ENCODE results near the gene LSS. TPM values are rescaled to one million over a fixed set of nuclear protein-coding genes. Genes with fewer than 3 reads are reported as not detected.

LSS gene
- total and polyA plus RNA-seq, 7 donors, result 17.4 to 78.6 (median 51.7) TPM

DNA sequence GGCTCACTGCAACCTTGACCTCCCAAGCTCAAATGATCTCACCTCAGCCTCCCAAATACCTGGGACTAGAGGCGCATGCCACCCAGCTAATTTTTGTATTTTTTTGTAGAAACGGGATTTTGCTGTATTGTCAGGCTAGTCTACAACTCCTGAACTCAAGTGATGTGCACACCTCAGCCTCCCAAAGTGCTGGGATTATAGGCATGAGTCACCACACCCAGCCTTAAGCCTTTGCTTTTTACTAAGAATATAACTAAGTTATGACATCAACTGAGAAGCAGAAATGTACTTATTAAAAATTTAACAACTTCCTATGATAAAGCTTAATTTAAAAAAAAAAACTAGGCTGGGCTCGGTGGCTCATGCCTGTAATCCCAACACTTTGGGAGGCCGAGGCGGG lies 8.9 kb upstream of the LSS start:
- Histone ChIP-seq H3K9me3 (no peaks in the 10 kb centered on the region), H3K27me3 (no peaks in the 10 kb centered on the region), H3K27ac (no peak overlapping the region), H3K4me1 (peaks cover 0 to 10% (median 4%) of the 10 kb centered on the region in 4 donors), H3K4me3 (no peak overlapping the region), H3K36me3 (peaks cover 13 to 85% (median 62%) of the 10 kb centered on the region in 4 donors)
- intact Hi-C loops (cut with DNase I), result no loop called here
- DNase-seq, result no peak
- TF ChIP-seq POLR2AphosphoS5 (IDR thresholded peaks at IDR 0.05) (no peak), POLR2A (IDR thresholded peaks at IDR 0.05) (no peak), EP300 (IDR thresholded peaks at IDR 0.05) (no peak)
- TF ChIP-seq, protein P1, sequence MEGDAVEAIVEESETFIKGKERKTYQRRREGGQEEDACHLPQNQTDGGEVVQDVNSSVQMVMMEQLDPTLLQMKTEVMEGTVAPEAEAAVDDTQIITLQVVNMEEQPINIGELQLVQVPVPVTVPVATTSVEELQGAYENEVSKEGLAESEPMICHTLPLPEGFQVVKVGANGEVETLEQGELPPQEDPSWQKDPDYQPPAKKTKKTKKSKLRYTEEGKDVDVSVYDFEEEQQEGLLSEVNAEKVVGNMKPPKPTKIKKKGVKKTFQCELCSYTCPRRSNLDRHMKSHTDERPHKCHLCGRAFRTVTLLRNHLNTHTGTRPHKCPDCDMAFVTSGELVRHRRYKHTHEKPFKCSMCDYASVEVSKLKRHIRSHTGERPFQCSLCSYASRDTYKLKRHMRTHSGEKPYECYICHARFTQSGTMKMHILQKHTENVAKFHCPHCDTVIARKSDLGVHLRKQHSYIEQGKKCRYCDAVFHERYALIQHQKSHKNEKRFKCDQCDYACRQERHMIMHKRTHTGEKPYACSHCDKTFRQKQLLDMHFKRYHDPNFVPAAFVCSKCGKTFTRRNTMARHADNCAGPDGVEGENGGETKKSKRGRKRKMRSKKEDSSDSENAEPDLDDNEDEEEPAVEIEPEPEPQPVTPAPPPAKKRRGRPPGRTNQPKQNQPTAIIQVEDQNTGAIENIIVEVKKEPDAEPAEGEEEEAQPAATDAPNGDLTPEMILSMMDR (IDR thresholded peaks at IDR 0.05), result no peak
- WGBS, 2 donors, result 94 to 97% methylated on average over 5 of the region's 5 CpGs

DNA sequence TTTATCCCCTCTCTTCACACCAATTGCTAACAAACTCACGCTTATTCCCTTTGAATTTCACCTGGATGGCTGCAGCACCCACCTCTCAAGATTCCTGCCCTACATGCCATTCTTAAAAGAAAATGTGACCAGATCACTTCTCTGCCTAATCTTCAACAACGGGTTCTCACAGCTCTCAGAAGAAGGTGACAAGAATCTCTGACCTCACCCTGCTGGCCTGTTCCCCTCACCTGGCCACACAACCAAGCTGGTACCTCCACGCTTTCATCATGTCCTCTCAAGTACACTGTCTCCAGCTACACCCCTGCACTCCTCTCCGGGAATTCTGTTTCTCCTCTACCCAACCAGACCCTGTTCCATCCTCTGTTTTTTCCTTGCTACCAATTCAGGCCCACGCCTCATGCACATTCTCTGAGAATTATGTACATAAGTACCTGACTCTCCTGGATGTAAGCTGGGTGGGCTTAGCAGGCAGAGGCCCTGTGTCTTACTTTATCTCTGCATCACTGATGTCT lies 5.9 kb upstream of the LSS start:
- H3K27ac ChIP-seq, result no peak overlapping the region
- peaks cover 0 to 8% (median 5%) of the 10 kb centered on the region in 4 donors for H3K4me1 ChIP-seq
- 58 to 61% methylated on average over 5 of the region's 5 CpGs for WGBS, 2 donors
- H3K27me3 ChIP-seq, result no peaks in the 10 kb centered on the region
- intact Hi-C loops (cut with DNase I), result no loop called here
- TF ChIP-seq POLR2AphosphoS5 (IDR thresholded peaks at IDR 0.05) (no peak), POLR2A (IDR thresholded peaks at IDR 0.05) (no peak), EP300 (IDR thresholded peaks at IDR 0.05) (no peak)
- TF ChIP-seq, protein P1 (IDR thresholded peaks at IDR 0.05), result no peak
- peaks cover 13 to 56% (median 43%) of the 10 kb centered on the region in 4 donors for H3K36me3 ChIP-seq
- DNase-seq, result no peak
- no peaks in the 10 kb centered on the region for H3K9me3 ChIP-seq
- H3K4me3 ChIP-seq, result no peak overlapping the region

DNA sequence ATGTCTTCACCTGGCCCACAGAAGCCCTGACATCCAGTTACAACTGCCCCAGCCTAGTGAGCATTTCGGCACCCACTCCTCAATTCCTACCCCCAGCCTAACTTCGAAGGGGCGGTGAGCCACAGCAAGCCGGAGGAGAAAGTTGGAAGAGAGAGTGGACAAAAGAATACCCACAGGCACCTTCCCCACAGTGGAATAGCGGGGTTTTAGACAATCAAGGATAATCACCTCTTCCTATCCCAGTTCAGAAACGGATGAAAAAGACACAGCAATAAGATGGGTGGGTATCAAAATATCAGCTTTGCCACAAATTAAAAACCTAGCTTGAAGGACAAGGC lies 1.3 kb upstream of the LSS start:
- TF ChIP-seq POLR2A (IDR thresholded peaks at IDR 0.05), result no peak
- TF ChIP-seq, protein P1 (IDR thresholded peaks at IDR 0.05), result no peak
- TF ChIP-seq POLR2AphosphoS5 (IDR thresholded peaks at IDR 0.05), result no peak
- TF ChIP-seq EP300 (IDR thresholded peaks at IDR 0.05), result no peak
- peaks cover 0 to 41% (median 31%) of the 10 kb centered on the region in 4 donors for H3K4me1 ChIP-seq
- WGBS, 2 donors, result 88 to 90% methylated on average over 6 of the region's 6 CpGs
- no peaks in the 10 kb centered on the region for H3K27me3 ChIP-seq
- H3K4me3 ChIP-seq, result peak overlapping the region in 3 of 4 donors; percentile 84 to 100 (median 94)
- H3K36me3 ChIP-seq, result peaks cover 0 to 24% (median 14%) of the 10 kb centered on the region in 4 donors
- no peak for DNase-seq
- peak overlapping the region; percentile 80 to 90 (median 82) for H3K27ac ChIP-seq
- no peaks in the 10 kb centered on the region for H3K9me3 ChIP-seq
- intact Hi-C loops (cut with DNase I), result loop anchor here (2.0 to 5.0 kb wide), 4 partner anchors 57 to 258 kb away; partner anchors contain the start of genes PCNT and YBEY

DNA sequence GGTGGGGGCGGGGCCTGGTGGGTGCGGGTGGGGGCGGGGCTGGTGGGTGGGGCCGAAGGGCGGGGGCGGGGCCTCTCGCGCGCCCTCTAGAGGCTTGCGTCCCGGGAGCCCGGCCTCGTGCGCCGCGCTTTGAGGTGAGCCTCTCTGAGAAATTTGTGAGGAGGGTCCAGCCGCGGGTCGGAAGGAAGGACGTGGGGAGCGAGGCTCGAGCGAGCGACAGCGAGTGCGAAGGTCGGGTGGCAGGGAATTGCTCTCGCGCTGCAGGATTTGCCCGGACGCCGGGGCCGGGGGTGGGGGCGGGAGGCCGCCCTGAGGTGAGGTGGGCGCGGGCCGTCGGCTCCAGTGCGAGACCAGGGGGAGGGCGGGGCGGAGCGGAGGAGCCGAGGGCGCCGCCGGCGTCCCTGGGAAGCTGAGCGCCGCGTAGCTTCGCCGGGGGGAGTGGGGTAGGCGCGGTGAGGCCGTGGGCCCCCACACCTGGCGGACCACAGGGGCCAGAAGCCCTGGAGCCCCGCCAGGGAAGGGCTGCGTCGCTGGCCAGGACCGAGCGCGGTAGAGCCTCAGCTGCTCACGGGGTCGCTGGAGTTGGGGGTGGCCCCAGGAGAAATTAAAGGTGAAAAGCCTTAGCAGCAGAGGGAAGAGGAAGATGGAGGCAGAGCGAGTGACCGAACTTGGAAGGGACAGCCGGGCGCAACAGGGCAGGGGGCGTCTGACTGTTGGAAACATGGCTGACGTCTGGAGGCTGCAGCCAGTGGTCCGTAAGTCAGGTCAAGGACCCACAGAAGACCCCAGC lies 754 bp upstream of the LSS start:
- H3K36me3 ChIP-seq, result peaks cover 0 to 18% (median 9%) of the 10 kb centered on the region in 4 donors
- H3K27me3 ChIP-seq, result no peaks in the 10 kb centered on the region
- intact Hi-C loops (cut with DNase I), result loop anchor here (2.0 to 5.0 kb wide), 4 partner anchors 57 to 257 kb away; partner anchors contain the start of genes PCNT and YBEY
- TF ChIP-seq POLR2A (IDR thresholded peaks at IDR 0.05) (no peak), POLR2AphosphoS5 (IDR thresholded peaks at IDR 0.05) (no peak), EP300 (IDR thresholded peaks at IDR 0.05) (no peak)
- TF ChIP-seq, protein P1 (IDR thresholded peaks at IDR 0.05), result peak in 3 of 4 experiments; percentile 21 to 74 (median 35)
- H3K4me3 ChIP-seq, result peak overlapping the region; percentile 49 to 100 (median 89)
- peak; percentile 74 for DNase-seq
- WGBS, 2 donors, result 2% methylated on average over 72 of the region's 72 CpGs
- H3K9me3 ChIP-seq, result no peaks in the 10 kb centered on the region
- peak overlapping the region; percentile 80 to 90 (median 82) for H3K27ac ChIP-seq
- peaks cover 0 to 41% (median 33%) of the 10 kb centered on the region in 4 donors for H3K4me1 ChIP-seq
